Activated CD4-positive, alpha-beta T cell treated with anti-CD3 and anti-CD28 coated beads, Interleukin-2, Interleukin-4, amounts not matched to agents 100 ng/mL and 50 ng/mL, durations not matched to agents 16 hours and 8 hours (primary cell): ENCODE results near the gene GSTM4.
"Not testable (repeated sequence)": the region's sequence is repeated elsewhere in the genome, so short reads cannot be mapped to it uniquely, and the experiment has no call there.

ENCODE experiments used
- DNase-seq: peaks from one replicate; pipeline ENCODE4 v3.0.0-alpha.2; 2020; ENCODE audit warnings: low spot score

The GSTM4 gene

DNA sequence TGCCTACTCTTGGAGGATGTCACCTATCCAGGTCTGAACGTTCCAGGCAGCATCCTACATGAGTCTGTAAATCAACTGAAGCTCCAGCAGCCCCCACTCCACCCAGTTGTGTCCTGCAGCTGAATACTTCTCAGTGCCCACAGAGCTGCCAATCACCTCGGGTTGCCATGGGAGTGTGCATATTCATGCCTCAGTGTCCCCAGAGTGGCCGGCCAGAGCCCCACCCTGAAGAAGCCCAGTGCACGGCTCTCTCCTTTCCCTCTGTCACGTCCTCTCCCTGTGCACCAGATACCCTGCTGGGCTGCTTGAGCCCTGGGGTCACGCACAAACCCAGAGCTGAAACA lies 16.1 kb upstream of the GSTM4 start:
- no peak for DNase-seq

DNA sequence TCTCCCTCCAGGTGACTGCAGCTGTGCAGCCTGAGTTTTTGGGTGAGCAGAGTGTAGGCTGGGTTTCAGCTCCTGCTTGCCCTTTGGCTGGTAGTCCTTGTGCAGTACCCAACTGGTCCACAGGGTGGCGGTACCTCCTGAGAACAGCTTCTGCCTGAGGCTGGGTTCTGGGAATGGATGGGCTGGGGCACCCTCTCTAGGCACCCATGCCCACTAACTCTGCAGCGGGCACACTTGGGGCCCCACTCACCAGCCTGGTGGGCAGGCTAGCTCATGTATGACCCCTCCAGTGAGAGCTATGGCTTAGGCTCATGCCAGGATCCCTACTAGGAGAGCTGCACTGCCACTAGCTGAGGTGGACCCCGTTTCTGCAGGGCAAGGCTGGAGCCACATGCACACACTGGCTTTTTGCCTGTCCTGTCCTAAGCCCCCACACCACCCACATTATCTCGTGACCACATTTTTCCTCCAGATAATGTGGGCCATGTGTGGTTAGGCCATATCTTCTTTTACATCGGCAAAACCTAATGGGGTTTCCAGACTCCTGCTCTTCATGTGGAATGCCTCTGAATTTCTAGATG lies 15.5 kb upstream of the GSTM4 start:
- DNase-seq: peak; percentile 91

DNA sequence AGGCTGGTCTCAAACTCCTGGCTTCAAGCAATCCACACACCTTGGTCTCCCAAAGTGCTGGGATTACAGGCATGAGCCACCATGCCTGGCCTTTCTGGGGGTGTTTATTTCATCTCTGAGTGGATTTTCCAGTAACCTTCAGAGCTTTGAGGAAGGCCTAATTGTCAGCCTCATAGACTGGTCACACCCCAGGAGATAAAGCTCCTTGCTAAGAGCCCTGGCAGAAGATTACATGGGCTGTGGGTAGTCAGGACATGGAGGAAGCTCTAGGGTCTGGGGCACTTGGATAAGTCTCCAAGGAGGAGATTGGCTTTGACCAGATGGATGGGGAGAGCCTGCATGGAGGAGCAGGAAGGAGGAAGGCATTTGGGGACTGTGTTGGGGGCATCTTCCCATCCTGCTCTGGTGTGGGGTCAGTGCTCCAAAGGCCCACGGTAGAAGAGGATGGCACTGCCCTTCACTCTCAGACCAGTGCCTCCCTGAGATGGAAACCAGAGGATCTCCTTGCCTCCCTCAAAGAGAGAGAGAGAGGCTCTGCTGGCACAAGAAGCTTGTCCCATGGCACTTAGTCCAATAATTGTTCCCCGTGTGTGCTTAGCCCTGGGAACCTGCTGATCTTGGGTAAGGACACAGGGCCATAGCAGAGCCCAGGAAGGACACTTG lies 14.7 kb upstream of the GSTM4 start:
- no peak for DNase-seq

DNA sequence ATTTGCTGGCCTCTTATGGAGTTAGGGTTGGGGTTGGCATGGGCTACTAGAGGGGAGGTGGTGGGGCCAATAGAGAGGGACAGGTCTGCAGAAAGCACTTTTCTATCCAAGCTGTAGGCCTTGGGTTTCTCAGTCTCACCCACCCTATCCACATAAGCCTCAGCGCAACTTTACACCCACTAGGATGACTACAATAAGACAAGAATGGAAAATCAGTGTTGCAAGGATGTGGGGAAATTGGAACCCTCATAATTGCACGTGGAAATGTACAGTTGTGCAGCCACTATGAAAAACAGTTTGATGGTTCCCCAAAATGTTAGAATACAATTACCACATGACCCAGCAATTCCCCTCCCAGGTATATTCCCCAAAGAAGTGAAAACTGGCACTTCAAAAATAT lies 14.0 kb upstream of the GSTM4 start:
- no peak for DNase-seq

DNA sequence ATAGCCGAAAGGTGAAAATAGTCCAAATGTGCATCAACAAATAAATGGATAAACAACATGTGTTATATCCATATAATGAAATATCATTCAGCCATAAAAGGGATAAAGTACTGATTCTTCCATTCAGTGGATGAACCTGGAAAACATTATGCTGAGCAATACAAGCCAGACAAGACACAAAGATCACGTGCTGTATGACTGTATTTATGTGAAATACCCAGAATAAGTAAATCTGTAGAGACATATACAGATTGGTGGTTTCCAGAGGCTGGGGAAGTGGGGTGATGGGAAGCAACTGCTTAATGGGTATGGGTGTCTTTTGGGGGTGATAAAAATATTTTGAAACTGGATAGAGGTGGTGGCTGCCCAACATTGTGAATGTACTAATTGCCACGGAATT lies 13.3 kb upstream of the GSTM4 start:
- DNase-seq: no peak

DNA sequence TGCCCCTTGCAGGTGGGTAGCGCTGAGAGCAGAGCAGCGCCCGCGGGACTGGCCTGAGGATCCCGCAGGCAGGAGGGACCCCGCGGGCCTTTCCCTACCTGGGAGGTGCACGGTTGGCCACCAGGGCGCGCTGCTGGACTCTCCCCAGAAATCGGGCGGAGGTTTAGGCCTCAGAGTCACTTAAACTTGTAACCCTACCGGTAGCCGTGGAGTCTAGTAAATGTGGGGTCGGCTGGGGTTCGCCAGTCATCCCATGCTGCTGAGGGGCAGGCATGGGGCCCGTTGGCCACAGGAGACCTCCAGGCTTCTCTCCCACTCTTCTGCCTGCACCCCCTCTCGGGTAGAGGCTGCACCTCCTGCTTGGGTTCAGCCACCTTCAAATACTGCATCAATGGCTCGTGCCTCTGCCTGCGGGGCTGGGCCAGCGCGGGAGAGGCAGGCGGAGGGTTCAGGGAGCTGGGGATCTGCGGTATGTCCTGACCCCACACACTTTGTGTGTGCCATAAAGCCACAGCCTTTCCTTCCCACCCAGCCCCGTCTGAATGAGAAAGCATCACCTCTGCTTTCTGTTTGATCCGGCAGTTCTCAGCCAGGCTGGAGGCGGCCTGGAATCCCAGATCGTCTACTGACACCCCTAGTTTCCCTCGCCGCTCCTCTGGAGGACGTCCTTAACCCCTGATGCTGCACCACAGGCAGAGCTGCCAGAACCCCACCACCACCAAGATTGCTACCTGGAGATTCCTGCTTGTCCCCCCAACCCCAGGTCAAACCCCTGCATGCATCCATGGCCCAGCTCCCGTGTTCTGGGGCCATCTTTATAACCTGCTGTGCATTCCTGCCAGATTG lies 12.3 kb upstream of the GSTM4 start:
- peak; percentile 86 for DNase-seq

DNA sequence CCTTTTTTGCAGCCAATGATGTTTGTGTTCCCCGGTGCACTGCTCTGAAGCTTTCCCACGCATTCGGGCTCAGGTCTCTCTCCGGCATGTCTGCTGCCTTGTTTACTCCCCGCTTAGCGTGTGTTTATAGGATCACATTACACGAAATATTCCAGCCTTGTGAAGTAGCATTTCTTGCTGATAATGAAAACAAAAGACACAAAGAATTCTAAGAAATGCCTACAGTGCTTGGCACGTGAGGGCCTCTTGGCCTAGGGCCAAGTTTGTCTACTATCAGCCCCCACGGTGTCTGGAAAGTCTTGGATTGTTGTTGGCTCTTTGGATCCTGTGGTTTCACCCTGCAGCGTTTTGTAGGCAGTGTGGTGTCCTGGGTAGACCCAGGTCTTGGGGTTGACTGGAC lies 11.2 kb upstream of the GSTM4 start:
- no peak for DNase-seq

DNA sequence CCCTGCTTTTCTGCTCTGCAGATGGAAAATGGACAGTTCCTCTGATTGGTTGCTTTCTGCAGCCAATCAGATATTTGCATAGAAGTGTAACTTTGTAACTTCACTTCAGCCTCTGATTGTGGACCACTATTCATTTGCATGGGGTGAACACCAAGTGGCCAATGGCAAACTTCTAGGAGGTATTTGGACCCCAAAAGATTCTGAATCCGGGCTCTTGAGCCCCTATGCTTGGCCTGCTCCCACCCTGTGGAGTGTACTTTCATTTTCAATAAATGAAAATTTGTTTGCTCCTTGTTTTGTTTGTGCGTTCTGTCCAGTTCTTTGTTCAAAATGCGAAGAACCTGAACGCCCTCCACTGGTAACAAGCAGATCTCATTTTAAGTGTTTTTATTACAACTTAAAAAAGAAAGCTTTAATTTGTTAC lies 6.4 kb upstream of the GSTM4 start:
- no peak for DNase-seq

DNA sequence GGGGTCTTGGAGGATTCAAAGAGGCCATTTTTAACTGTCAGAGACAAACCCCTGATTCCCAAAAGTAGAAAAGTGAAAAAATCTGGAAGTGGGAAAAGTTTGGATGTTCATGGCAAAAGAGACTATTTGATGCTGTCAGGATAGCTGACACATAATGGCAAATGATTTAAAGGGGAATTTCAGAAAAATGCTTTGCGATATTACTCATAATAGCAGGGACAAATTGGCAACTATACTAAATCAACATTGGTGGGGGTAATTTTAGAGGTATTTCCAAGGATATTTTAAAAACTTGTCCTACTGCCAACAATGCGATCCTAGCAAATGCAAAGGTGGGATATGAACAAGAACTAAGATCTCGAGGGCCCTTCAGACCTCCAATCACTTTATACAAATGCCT lies 5.3 kb upstream of the GSTM4 start:
- DNase-seq: no peak

DNA sequence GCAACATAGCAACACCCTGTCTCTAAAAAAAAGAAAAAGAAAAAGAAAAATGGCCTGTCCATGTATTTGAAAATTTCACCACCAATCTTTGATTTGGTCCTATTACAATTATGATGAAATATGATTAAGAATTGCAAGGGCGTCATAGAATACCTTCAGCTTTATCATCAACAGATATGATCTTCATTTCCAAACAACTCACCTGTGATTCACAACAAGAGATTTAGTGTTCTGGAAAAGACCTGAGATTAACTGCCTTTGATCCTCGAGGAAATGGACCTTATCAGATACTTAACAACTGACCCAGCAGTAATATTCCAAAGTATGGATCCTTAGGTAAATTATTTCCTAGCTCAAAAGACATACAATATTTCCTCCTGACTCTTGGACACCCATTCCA lies 3.5 kb upstream of the GSTM4 start:
- no peak for DNase-seq

DNA sequence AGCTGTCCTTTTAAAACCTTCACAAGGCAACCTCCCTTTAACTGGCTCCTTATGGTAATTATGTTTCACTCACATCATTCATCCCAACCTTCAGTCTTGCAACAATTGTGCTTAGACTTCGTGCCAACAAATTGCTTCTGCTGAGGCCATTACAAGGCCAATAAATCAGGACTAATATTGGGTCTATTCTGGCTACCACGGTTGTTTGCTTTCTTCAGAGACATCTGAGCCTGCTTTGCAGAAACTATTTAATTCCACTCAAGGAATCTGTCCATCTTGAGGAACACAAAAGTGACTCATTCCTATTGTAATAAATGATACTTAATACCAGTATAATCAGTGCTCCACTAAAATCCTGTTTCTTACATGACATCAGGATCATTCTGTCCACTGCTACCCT lies 2.6 kb upstream of the GSTM4 start:
- no peak for DNase-seq

DNA sequence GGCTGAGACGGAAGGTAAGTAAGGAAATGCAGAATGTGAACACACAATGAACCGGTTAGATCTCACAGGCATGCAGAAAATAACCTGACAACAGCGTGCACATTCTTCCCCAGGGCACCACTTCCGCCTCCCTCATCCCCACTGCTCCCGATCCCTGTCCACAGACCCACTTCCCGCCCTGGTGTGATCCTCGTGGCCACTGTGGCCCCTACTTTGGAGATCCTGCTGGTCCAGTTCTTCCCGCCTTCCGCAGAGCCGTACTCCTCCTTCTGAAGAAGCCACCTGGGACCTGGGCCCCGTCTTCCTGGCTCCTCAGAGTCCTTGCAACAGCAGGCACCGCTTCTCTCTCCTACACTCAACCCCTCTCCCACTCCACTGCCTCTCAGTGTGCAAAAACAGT lies 1.4 kb upstream of the GSTM4 start:
- no peak for DNase-seq

DNA sequence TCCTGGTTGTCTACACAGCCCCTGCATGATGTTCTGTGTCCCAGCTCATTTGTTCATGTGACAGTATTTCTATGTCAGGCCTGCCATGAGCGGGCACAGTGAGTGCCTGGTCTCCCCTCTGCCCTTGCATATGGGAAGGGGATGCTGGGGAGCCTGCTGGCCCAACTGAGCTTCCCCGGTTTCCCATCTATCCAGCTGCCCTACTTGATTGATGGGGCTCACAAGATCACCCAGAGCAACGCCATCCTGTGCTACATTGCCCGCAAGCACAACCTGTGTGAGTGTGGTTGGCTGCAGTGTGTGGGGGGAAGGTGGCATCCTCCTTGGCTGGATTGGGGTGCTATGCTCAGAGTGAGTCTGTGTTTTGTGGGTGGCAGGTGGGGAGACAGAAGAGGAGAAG lies 1.5 kb downstream of the GSTM4 start:
- DNase-seq: no peak

DNA sequence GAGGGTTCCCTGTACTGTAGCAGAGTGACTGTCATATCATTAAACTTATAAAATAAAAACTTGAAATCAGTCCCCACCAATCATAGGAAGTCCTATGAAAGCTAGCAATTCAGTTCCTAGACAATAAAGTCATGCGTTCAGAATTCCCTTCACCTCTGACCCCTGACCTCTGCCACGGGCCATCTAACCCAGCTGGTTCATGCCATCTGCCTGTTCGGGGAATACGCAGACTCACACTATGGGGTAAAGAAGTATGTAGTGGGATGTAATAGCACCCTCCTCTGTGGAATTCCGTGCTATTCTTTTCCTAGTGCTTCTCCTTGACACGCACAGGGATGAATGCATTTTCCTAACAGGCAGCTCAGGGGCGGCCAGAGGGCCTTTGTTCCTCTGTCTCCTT lies 2.1 kb downstream of the GSTM4 start:
- no peak for DNase-seq

DNA sequence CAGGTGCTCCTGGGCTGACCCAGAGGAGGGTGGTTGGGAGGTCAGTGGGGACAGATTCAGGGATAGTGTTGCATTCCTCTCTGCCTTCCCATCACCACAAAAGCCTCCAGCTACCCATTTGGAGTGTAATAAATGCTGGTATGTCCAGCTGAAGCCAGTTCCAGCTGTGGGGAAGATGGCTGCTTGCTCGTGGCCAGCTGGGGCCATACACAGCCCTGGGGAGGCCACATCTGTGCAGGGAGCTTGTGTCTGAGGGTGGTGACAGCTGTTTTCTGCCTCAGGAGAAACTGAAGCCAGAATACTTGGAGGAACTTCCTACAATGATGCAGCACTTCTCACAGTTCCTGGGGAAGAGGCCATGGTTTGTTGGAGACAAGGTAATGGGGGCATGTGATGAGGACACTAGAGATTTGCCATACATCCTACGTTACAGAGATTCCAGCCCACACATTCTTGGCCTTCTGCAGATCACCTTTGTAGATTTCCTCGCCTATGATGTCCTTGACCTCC lies 2.7 kb downstream of the GSTM4 start:
- DNase-seq: no peak

DNA sequence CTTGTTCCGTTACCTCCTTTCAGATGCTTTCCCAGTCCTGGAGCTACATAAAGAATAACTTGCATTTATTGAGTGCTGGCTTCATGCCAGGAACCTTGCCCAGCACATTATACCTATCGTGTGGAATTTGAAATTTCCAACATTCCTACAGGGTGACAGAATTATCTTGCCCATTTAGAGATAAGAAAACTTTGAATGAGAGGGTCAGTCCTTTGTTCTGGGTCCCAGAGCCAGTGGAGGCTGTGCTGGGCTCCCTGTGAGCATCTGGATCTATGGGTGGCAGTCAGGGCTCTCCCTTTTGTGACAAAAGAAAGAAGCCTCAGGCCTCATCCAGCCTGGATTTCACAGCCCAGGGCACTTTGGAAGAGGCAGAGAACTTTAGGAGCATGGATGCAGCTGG lies 3.2 kb downstream of the GSTM4 start:
- DNase-seq: no peak

DNA sequence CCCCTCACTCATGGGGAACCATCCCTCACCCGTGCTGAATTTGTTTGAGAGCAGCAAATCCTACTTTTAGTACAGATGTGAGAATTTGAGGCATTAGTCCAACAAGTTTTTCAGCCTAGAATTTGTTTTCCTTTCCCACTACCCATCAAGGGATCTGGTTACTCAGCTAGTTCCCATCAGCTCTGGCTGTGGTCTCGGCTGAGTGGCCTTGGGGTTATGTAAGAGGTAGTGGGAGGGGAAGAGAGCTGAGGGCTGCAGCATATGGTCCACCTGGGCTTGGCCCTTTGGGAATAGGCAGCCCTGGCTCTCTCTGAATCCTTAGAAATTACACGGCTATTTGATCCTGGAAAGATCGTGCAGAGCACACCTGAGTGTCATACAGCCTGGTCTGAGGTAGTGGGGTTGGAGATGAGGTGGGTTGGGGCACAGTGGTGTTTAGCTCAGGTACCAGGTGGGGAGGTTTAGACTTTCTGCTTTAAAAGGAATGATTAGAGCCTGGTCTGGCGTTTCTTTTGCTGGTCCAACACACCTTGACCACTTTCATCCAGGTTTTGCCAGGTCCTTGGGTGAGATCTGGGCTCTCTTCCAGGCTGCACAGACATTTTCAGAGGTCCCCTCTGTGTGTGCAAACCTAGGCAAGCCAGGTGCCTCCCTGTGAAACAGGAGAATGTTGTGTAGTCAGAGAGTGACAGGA lies 4.2 kb downstream of the GSTM4 start:
- DNase-seq: no peak

DNA sequence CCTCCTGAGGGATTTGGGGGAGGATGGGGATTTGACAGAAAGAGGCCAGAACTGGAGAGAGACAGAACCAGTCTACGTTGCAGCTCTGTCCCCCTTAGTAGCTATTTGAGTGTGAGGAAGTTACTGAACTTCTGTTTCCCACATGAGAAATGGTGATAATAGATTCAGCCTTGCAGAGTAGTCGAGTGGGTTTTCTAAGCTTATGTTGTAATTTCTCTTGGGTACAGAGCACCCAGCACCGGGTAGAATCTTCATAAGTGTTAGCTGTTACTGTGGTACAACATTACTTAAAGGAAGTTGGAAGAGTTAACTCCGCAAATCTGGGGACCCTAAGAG lies 4.8 kb downstream of the GSTM4 start:
- not testable (repeated sequence) for DNase-seq

DNA sequence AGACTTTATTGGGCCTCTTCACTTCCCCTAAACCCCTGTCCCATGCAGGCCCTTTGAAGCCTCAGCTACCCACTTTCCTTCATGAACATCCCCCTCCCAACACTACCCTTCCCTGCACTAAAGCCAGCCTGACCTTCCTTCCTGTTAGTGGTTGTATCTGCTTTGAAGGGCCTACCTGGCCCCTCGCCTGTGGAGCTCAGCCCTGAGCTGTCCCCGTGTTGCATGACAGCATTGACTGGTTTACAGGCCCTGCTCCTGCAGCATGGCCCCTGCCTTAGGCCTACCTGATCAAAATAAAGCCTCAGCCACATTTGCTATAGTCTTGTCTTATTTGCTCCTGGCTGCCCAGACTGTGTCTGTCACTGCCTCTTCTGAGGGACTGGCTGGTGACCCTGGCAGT lies 5.5 kb downstream of the GSTM4 start:
- DNase-seq: no peak

DNA sequence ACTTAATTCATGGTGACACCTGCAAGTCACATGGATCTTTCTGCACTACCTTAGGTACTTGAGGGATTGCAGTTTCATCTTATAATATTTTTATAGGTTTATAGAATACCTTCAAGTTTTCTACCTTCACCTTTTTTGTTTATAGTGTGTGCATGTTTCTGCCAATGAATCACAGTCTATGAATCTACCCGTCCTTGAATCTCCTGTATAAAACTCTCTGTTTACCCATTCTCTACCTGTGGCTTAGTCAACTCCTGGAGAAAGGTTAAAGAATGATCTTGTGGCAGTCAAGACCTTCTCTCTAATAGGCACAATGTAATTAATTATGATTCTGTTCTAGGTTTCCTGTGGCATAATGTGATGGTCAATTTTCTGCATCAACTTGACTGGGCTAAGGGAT lies 8.8 kb downstream of the GSTM4 start:
- no peak for DNase-seq

DNA sequence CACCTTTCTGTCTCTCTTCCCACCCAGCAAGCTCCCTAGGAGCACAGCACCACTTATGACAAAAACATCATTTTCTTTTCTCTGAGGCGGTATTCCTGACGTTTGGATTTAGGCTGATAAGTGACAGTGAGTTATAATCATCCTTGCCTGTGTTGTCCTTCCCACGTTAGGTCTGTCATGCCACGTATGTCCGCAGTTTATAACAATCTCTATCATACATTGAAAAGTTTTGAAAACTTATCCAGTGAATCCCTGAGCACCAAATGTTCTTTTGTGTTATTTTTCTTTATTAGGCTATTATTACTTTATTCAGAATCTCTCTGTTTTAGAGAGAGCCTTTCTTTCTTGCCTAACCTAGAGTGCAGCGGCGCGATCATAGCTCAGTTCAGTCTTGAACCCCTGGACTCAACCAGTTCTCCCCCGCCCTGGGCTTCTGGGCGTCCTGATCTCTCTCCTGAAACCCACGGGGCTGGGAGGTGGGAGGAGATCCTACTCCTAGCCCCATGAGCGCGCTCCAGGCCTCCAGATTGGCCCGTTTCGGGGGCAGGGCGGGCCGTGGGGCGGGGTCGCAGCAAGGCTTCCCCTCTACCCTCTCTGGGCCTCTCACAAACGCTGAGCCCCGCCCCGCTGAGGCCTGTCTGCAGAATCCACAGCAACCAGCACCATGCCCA lies 11.7 kb downstream of the GSTM4 start, which contains the start of gene GSTM2:
GSTM2 (plus strand) TSS at position 606 of the 671 bp plus-strand sequence; CDS start at position 665, 59 bp downstream.
- DNase-seq: peak; percentile 77

DNA sequence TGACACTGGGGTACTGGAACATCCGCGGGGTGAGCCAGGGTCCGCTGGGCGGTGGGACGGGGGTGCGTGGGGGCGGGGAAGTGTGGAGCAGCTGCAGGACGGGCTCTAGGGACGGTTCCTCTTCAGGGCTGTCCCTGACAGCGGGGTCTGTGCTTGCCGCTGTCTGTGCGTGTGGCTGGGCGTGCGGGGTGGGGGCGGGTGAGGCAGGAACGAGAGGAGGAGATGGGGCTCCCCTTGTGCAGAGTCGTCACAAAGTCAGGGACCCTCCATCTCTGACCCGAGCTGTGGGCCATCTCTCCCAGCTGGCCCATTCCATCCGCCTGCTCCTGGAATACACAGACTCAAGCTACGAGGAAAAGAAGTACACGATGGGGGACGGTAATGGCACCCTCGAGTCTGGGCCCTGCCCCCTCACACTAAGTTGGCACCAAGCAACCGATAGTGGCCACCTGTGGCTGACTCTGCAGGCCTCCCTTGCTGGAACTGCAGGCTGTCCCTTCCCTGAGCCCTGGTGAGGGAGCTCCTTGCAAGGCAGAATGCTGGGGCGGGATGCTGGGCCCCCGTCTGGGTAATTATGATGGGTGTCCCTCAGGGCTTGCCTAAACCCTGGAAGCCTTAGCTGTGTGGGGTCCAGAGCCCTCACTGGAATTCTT lies 12.3 kb downstream of the GSTM4 start:
- no peak for DNase-seq
